Colon (tissue), 2 donors: ENCODE results near the gene NEK8.
"Not testable (repeated sequence)": the region's sequence is repeated elsewhere in the genome, so short reads cannot be mapped to it uniquely, and the experiment has no call there.

ENCODE experiments used
- FAIRE-seq: peaks from 2 replicates; lab custom pipeline; 2012; peaks lifted over from hg19 to GRCh38; lab: Jason Lieb, UNC
- donor health status: control.
- donor health status: control.

NEK8 gene

DNA sequence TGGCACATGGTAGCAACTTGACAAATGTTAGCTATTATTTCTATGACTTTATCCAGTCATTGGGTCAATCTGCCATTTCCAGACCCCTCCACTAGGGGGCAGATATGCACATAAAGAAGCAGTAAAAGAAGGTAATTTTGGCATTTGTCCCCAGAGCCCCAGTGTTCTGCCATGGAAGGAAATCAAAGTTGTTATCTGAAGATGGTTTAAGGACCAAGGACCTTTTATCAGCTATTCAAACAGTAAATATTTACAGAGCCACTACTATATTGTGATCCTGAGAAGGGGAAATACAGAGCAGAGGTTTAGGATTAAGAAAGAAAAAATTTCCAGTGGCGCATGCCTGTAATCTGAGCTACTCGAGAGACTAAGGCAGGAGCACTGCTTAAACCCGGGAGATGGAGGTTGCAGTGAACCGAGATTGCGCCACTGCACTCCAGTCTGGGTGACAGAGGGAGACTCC lies 35.2 kb downstream of the NEK8 start:
- FAIRE-seq = no peak

DNA sequence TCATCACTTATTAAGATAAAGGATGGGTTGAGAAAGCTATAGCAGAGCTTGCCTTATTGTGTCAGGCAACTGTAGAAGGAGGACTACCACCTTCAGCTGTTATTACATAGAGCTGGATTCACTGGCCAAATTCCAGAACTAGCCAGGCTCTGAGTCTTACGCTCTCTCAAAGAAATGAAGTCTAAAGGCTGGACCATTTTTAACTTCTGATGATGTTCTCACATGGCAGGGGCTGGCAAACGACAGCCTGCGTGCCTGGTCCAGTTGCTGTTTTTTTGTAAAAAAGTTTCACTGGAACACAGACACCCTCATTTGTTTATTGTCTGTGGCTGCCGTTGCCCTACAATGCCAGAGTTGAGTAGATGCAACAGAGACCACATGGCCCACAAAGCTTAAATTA lies 36.5 kb downstream of the NEK8 start:
- no peak for FAIRE-seq

DNA sequence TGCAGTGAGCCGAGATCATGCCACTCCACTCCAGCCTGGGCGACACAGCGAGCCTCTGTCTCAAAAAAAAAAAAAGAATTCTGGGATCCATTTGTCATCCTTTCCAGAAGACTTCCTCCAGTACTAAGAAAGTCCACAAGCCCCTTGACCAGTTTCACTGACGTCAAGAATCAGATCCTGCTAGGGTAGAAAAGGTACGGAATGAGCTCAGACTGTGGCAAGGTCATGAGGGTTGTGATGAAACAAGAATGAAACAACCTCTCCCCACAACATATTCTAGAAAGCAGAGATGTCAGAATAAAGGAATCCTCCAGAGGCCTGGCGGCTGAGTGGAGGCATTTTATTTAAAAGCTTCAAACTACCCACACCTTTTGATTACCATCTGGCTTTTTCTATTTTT lies 45.1 kb downstream of the NEK8 start:
- FAIRE-seq = no peak

DNA sequence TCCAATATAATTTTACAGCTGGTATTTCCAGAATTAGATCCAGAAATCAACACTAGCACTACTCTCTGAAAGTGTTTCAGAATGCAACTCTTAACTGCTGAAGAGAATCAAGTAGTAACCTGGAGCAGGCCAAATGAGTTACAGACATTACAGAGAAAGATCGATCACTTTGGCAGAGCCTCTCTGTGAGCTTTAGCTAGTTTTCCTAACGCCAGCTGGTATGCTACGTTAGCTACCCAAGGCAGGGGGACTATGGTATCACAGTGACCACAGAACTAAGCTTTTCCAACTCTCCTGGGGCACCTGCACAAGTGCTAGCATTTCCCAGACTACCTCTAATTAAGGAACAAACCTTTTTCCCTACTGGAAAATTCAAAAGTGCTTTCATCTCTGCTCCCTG lies 45.6 kb downstream of the NEK8 start:
- FAIRE-seq = no peak

DNA sequence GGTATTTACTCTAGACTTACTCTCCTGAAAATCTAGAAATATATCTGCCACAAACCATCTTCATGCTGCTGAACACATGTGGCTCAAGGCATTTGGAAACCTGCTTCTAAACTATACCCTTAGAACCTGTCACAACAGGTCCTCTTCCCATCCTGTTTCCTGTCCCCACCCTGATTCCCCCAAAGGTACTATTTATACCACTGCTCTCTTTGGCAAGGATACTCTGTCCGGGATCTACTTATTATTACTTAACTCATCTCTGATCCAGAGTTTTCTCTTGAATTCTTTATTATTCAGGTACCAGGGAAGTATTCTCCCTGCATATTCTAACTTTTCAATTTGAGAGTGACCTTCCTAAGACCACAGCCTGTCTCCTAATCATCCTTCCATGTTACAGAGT lies 48.6 kb downstream of the NEK8 start:
- no peak for FAIRE-seq

DNA sequence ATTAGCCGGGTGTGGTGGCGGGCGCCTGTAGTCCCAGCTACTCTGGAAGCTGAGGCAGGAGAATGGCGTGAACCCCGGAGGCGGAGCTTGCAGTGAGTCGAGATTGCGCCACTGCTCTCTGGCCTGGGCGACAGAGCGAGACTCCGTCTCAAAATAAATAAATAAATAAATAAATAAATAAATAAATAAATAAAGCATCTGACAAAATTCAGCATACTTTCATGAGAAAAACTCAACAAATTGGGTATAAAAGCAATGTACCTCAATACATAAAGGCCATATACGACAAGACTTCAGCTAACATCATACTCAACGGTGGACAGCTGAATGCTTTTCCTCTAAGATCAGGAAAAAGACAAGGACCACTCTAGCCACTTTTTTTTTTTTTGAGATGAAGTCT lies 51.0 kb downstream of the NEK8 start:
- FAIRE-seq = not testable (repeated sequence)

DNA sequence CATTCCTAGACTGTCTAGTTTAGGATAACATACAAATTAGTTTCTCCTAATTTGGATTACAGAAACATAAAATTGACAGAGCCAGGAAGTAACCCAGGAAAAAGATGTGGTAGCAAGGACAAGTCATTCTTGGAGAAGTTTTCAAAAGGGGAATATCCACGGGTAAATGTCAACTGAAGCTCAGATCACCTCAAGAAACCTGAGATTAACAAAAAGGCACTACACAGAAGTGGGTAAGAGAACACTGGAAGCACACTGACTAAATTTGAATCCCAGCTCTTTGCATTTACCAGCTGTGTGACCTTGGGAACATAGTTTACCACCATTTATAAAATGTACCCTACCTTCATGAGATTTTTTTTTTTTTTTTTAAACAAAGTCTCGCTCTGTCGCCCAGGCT lies 54.6 kb downstream of the NEK8 start:
- no peak for FAIRE-seq

DNA sequence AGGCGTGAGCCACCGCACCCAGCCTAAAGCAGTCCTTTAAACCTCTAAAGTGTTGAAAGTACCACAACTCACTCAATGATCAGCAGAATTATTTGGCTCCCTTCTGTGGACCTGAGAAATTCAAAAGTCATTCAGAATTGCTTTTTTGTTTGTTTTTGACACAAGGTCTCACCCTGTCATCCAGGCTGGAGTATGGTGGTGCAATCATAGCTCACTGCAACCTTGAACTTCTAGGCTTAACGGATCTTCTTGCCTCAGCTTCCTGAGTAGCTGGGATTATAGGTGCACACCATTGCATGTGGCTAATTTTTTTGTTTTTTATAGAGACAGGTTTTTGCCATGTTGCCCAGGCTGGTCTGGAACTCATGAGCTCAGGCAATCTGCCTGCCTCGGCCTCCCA lies 59.5 kb downstream of the NEK8 start:
- FAIRE-seq = no peak
